OCI-LY7 (cell line): ENCODE measurements around the gene HDAC4. TPM values are rescaled to one million over a fixed set of nuclear protein-coding genes. Genes with fewer than 3 reads are reported as not detected.

Source experiments
- BruUV-seq: library from RNA; stranded (reverse); fragments of 400-500 nt; replicated peaks from 2 replicates; lab custom pipeline; 2021; lab: Mats Ljungman, UMichigan
- CTCF ChIA-PET: fragments of 300-600 bp; sonication (Branson Sonifier 250); formaldehyde crosslinking; loops from one replicate; lab custom pipeline; 2022; ENCODE audit warnings: antibody characterized with exemption; ENCODE audit not compliant: unreplicated experiment; lab: Charles Lee
- POLR2A ChIA-PET: fragments of 300-600 bp; sonication (Branson Sonifier 250); formaldehyde crosslinking; loops from one replicate; lab custom pipeline; 2022; ENCODE audit warnings: antibody characterized with exemption; lab: Charles Lee
- DNase-seq: peaks from one replicate; pipeline ENCODE4 v3.0.0-alpha.2; 2015; ENCODE audit warnings: low spot score
- H2AFZ ChIP-seq: fragments of 200-600 bp; sonication (generic), shearing (Covaris generic); 2 replicates; pipeline ENCODE4 v1.6.1; 2014; ENCODE audit warnings: mild to moderate bottlenecking, antibody characterized with exemption, low read length, moderate library complexity
- H3K27ac ChIP-seq: fragments of 200-600 bp; sonication (generic); 2 replicates; pipeline ENCODE4 v1.5.1; 2014; ENCODE audit warnings: mixed run types, low read depth, mild to moderate bottlenecking, moderate library complexity, low read length, inconsistent platforms; ENCODE audit not compliant: poor library complexity, severe bottlenecking
- H3K36me3 ChIP-seq: fragments of 200-600 bp; sonication (generic); 2 replicates; pipeline ENCODE4 v1.6.1; 2014; ENCODE audit warnings: mild to moderate bottlenecking, antibody characterized with exemption, low read length, moderate library complexity, mixed read lengths; ENCODE audit not compliant: insufficient read depth
- H3K4me1 ChIP-seq: fragments of 200-600 bp; sonication (generic); 2 replicates; pipeline ENCODE4 v1.5.1; 2014; ENCODE audit warnings: mild to moderate bottlenecking, low read length; ENCODE audit not compliant: insufficient read depth, poor library complexity, severe bottlenecking
- H3K4me2 ChIP-seq: fragments of 200-600 bp; sonication (generic); 2 replicates; pipeline ENCODE4 v1.6.1; 2014; ENCODE audit warnings: mild to moderate bottlenecking, low read length
- H3K4me3 ChIP-seq: fragments of 200-600 bp; sonication (generic); 2 replicates; pipeline ENCODE4 v1.5.1; 2014; ENCODE audit warnings: mild to moderate bottlenecking, low read depth, low read length; ENCODE audit not compliant: poor library complexity, severe bottlenecking
- H3K79me2 ChIP-seq: fragments of 200-600 bp; sonication (generic); 2 replicates; pipeline ENCODE4 v1.6.1; 2016; ENCODE audit warnings: low read depth, mild to moderate bottlenecking, low read length, moderate library complexity, mixed read lengths; ENCODE audit not compliant: insufficient read depth
- H3K9me2 ChIP-seq: fragments of 200-600 bp; sonication (generic); 2 replicates; pipeline ENCODE4 v1.6.1; 2016; ENCODE audit warnings: mild to moderate bottlenecking, low read length, mixed read lengths; ENCODE audit not compliant: insufficient read depth
- H3K9me3 ChIP-seq: fragments of 200-600 bp; sonication (generic); 2 replicates; pipeline ENCODE4 v1.6.1; 2014; ENCODE audit warnings: mild to moderate bottlenecking, mixed run types, low read length, mixed read lengths
- H4K20me1 ChIP-seq: fragments of 200-600 bp; sonication (generic); 2 replicates; pipeline ENCODE4 v1.6.1; 2014; ENCODE audit warnings: mild to moderate bottlenecking, antibody characterized with exemption, low read length, moderate library complexity, mixed read lengths; ENCODE audit not compliant: insufficient read depth
- CTCF ChIP-seq: fragments of 200-600 bp; sonication (generic); conservative IDR thresholded peaks from 2 replicates; pipeline ENCODE4 v1.5.1; 2014; ENCODE audit warnings: mild to moderate bottlenecking, antibody characterized with exemption, low read length, moderate library complexity, mixed read lengths
- EZH2phosphoT487 ChIP-seq: fragments of 200-600 bp; sonication (generic); IDR thresholded peaks from 2 replicates; pipeline ENCODE4 v1.6.1; 2018; ENCODE audit warnings: low read depth, borderline replicate concordance, mild to moderate bottlenecking, mixed run types, antibody characterized with exemption, low read length, moderate library complexity, mixed read lengths
- intact Hi-C: fragments of 100-400 bp; cut with micrococcal nuclease; formaldehyde crosslinking; loops from one replicate; pipeline ENCODE4 v1.10.0; 2022; ENCODE audit not compliant: unreplicated experiment
- total RNA-seq, 2 experiments: library from RNA; depleted of rRNA in 1 of 2; stranded (reverse); fragments of >200 nt in 1 of 2; shearing (Covaris generic) in 1 of 2; gene quantifications; 2 replicates each; pipeline ENCODE4 v1.2.3, GENCODE V29; 2014 to 2022

Gene HDAC4
- total RNA-seq, 2 experiments from 2014 or later = 10.2 to 20.6 TPM

- Histone ChIP-seq H3K36me3 (no peaks in the 10 kb centered on the region), H2AFZ (no peak overlapping the region), H3K9me2 (no peaks in the 10 kb centered on the region), H3K79me2 (no peaks in the 10 kb centered on the region), H3K9me3 (no peaks in the 10 kb centered on the region), H3K4me3 (no peak overlapping the region), H4K20me1 (no peaks in the 10 kb centered on the region), H3K4me1 (no peaks in the 10 kb centered on the region), H3K27ac (no peak overlapping the region), H3K4me2 (no peak overlapping the region)
- no TSS peak for BruUV-seq
- ChIA-PET POLR2A (no interaction called here), CTCF (interaction anchor here (0.5 kb wide), 1 partner anchor 133 kb away, joined by 3 read pairs; no protein-coding TSS in a partner anchor)
- DNase-seq = no peak
- intact Hi-C loops = no loop called here
- TF ChIP-seq CTCF (no peak), EZH2phosphoT487 (no peak)
These were observed 175.4 kb downstream of the HDAC4 start for GRCh38 chr2:239225371-239225851.

- H4K20me1 ChIP-seq = no peaks in the 10 kb centered on the region; the same call in 1 of the 2 replicates
- no peak overlapping the region for H3K4me2 ChIP-seq
- CTCF ChIA-PET = interaction anchor here (0.5 kb wide), 1 partner anchor 132 kb away, joined by 3 read pairs; no protein-coding TSS in a partner anchor
- no peaks in the 10 kb centered on the region for H3K9me3 ChIP-seq
- intact Hi-C loops = no loop called here
- H3K9me2 ChIP-seq = no peaks in the 10 kb centered on the region
- H3K27ac ChIP-seq = no peak overlapping the region
- POLR2A ChIA-PET = no interaction called here
- no peak for DNase-seq
- no peaks in the 10 kb centered on the region for H3K4me1 ChIP-seq
- no peaks in the 10 kb centered on the region for H3K79me2 ChIP-seq
- H2AFZ ChIP-seq = no peak overlapping the region
- H3K4me3 ChIP-seq = no peak overlapping the region
- BruUV-seq = no TSS peak
- H3K36me3 ChIP-seq = no peaks in the 10 kb centered on the region
- TF ChIP-seq CTCF (no peak), EZH2phosphoT487 (no peak)
These were observed 175.9 kb downstream of the HDAC4 start for GRCh38 chr2:239224955-239225354.

- no peak for TF ChIP-seq EZH2phosphoT487
- no peak for TF ChIP-seq CTCF
- CTCF ChIA-PET = no interaction called here
- Histone ChIP-seq H3K9me3 (no peaks in the 10 kb centered on the region), H4K20me1 (no peaks in the 10 kb centered on the region; the same call in 1 of the 2 replicates), H3K4me3 (no peak overlapping the region), H2AFZ (no peak overlapping the region), H3K36me3 (no peaks in the 10 kb centered on the region), H3K27ac (no peak overlapping the region), H3K4me2 (no peak overlapping the region), H3K4me1 (no peaks in the 10 kb centered on the region), H3K79me2 (no peaks in the 10 kb centered on the region), H3K9me2 (no peaks in the 10 kb centered on the region)
- POLR2A ChIA-PET = no interaction called here
- DNase-seq = no peak
- BruUV-seq = no TSS peak
- intact Hi-C loops = no loop called here
These were observed 176.6 kb downstream of the HDAC4 start for GRCh38 chr2:239224199-239224570.
